Smooth muscle cell (in vitro differentiated cells): ENCODE results near the gene CELF1. TPM values are rescaled to one million over a fixed set of nuclear protein-coding genes. Genes with fewer than 3 reads are reported as not detected.
A peak's percentile ranks its signal among the peaks of the same experiment; 100 is the strongest.

ENCODE experiments used
- DNase-seq: peaks from one replicate; lab custom pipeline; 2025; ENCODE audit not compliant: unreplicated experiment; lab: John Stamatoyannopoulos, UW
- H2AFZ ChIP-seq: fragments of 200-600 bp; sonication (generic); 2 replicates; pipeline ENCODE4 v1.6.0; 2016; ENCODE audit warnings: antibody characterized with exemption, low read depth, mild to moderate bottlenecking
- H3F3A ChIP-seq: fragments of 200-600 bp; sonication (generic); 2 replicates; pipeline ENCODE4 v1.6.0; 2017; ENCODE audit warnings: antibody characterized with exemption, low read depth
- H3K27ac ChIP-seq: fragments of 200-600 bp; sonication (generic); 2 replicates; pipeline ENCODE4 v1.5.1; 2016; ENCODE audit warnings: low read depth, mild to moderate bottlenecking
- H3K27me3 ChIP-seq: fragments of 200-600 bp; sonication (generic); 2 replicates; pipeline ENCODE4 v1.6.1; 2016; ENCODE audit warnings: low read depth, mild to moderate bottlenecking
- H3K36me3 ChIP-seq: fragments of 200-600 bp; sonication (generic); 2 replicates; pipeline ENCODE4 v1.5.1; 2016; ENCODE audit warnings: low read depth
- H3K4me1 ChIP-seq: fragments of 200-600 bp; sonication (generic); 2 replicates; pipeline ENCODE4 v1.5.1; 2016; ENCODE audit warnings: low read depth
- H3K4me2 ChIP-seq: fragments of 200-600 bp; sonication (generic); 2 replicates; pipeline ENCODE4 v1.6.0; 2016; ENCODE audit warnings: mild to moderate bottlenecking
- H3K4me3 ChIP-seq: fragments of 200-600 bp; sonication (generic); 2 replicates; pipeline ENCODE4 v1.5.1; 2016; ENCODE audit warnings: mild to moderate bottlenecking
- H3K79me2 ChIP-seq: fragments of 200-600 bp; sonication (generic); 2 replicates; pipeline ENCODE4 v1.6.0; 2016; ENCODE audit warnings: low read depth, mild to moderate bottlenecking
- H3K9ac ChIP-seq: fragments of 200-600 bp; sonication (generic); 2 replicates; pipeline ENCODE4 v1.6.0; 2016; ENCODE audit warnings: low read depth
- H3K9me3 ChIP-seq: fragments of 200-600 bp; sonication (generic); replicated peaks from 2 replicates; pipeline ENCODE4 v1.5.1; 2016; ENCODE audit warnings: low read depth
- H4K20me1 ChIP-seq: fragments of 200-600 bp; sonication (generic); 2 replicates; pipeline ENCODE4 v1.6.0; 2016; ENCODE audit warnings: low read depth
- CTCF ChIP-seq: fragments of 200-600 bp; sonication (generic); IDR thresholded peaks from 2 replicates; pipeline ENCODE4 v1.5.1; 2017; ENCODE audit warnings: borderline replicate concordance, mild to moderate bottlenecking, antibody characterized with exemption; ENCODE audit not compliant: insufficient read depth, poor library complexity, severe bottlenecking
- WGBS: methylation state at CpG from one replicate; pipeline ENCODE4 v1.1.7; 2016; ENCODE audit warnings: low lambda C conversion rate; 5-methylcytosine and 5-hydroxymethylcytosine counted together
- polyA plus RNA-seq: library from polyadenylated mRNA; unstranded; fragments of >200 nt; fragmentation: Nextera tagmentation; extraction: Ambion mirVana; gene quantifications from 2 replicates; pipeline ENCODE4 v1.2.1, GENCODE V29; 2016
- total RNA-seq: library from RNA; depleted of rRNA; stranded (reverse); fragments of >200 nt; gene quantifications from 2 replicates; pipeline ENCODE4 v1.2.3, GENCODE V29; 2014

Gene CELF1
- total and polyA plus RNA-seq, 2 experiments from 2014 or later = 42.5 to 64.8 TPM

GRCh38 chr11:47586098-47586855, 33.3 kb upstream of the CELF1 start, which contains the start of gene FAM180B:
Gene FAM180B, plus strand, starts transcription at chr11:47586678. Its CDS starts 91 bp downstream, at chr11:47586769.
- no peak within 1 kb of the TSS for H2AFZ ChIP-seq
- no peaks in the 10 kb centered on the region for H3F3A ChIP-seq
- 81% methylated on average over 12 of the region's 12 CpGs for WGBS
- H3K9ac ChIP-seq = no peak within 1 kb of the TSS
- H3K4me3 ChIP-seq = no peak within 1 kb of the TSS
- no peak for TF ChIP-seq CTCF
- H3K4me2 ChIP-seq = no peak within 1 kb of the TSS
- no peak within 1 kb of the TSS for H3K27ac ChIP-seq
- no peaks in the 10 kb centered on the region for H3K9me3 ChIP-seq
- H3K27me3 ChIP-seq = no peaks in the 10 kb centered on the region
- no peaks in the 10 kb centered on the region for H3K4me1 ChIP-seq
- H3K36me3 ChIP-seq = peaks cover 5% of the 10 kb centered on the region
- H4K20me1 ChIP-seq = no peaks in the 10 kb centered on the region
- H3K79me2 ChIP-seq = peaks cover 1% of the 10 kb centered on the region
- no peak for DNase-seq

GRCh38 chr11:47583844-47584243, 30.9 kb upstream of the CELF1 start:
- no peaks in the 10 kb centered on the region for H3K27me3 ChIP-seq
- no peak overlapping the region for H3K9ac ChIP-seq
- H4K20me1 ChIP-seq = no peaks in the 10 kb centered on the region
- H3K4me3 ChIP-seq = no peak overlapping the region
- no peak overlapping the region for H2AFZ ChIP-seq
- no peak for DNase-seq
- H3K79me2 ChIP-seq = peaks cover 23% of the 10 kb centered on the region
- no peaks in the 10 kb centered on the region for H3F3A ChIP-seq
- H3K4me1 ChIP-seq = peaks cover 5% of the 10 kb centered on the region
- no peak for TF ChIP-seq CTCF
- peaks cover 5% of the 10 kb centered on the region for H3K36me3 ChIP-seq
- H3K27ac ChIP-seq = no peak overlapping the region
- no peak overlapping the region for H3K4me2 ChIP-seq
- WGBS = 91% methylated on average over 5 of the region's 5 CpGs
- H3K9me3 ChIP-seq = no peaks in the 10 kb centered on the region

- DNase-seq = peak; percentile 80
- peak within 1 kb of the TSS; percentile 88 for H2AFZ ChIP-seq
- peak within 1 kb of the TSS; percentile 87 for H3K4me2 ChIP-seq
- 1% methylated on average over 55 of the region's 72 CpGs for WGBS
- H3K4me3 ChIP-seq = peak within 1 kb of the TSS; percentile 84
- peaks cover 5% of the 10 kb centered on the region for H3K36me3 ChIP-seq
- peaks cover 46% of the 10 kb centered on the region for H3K79me2 ChIP-seq
- no peaks in the 10 kb centered on the region for H3K27me3 ChIP-seq
- H3K4me1 ChIP-seq = peaks cover 12% of the 10 kb centered on the region
- peak within 1 kb of the TSS; percentile 92 for H3K9ac ChIP-seq
- no peaks in the 10 kb centered on the region for H3F3A ChIP-seq
- no peaks in the 10 kb centered on the region for H4K20me1 ChIP-seq
- TF ChIP-seq CTCF = no peak
- peak within 1 kb of the TSS; percentile 67 for H3K27ac ChIP-seq
- H3K9me3 ChIP-seq = no peaks in the 10 kb centered on the region
Measured at GRCh38 chr11:47578524-47579494, 25.9 kb upstream of the CELF1 start, which contains the start of the genes KBTBD4 and NDUFS3. Gene KBTBD4, minus strand, starts transcription at chr11:47578970. Its CDS starts 19 bp downstream, at chr11:47578951. Gene NDUFS3, plus strand, starts transcription at chr11:47579074. Its CDS starts 18 bp downstream, at chr11:47579092.
